GM19468 (cell line): Measurements from ENCODE around the gene LOXL1.

Experiments used
- ATAC-seq: cut with Tn5 transposase; IDR thresholded peaks from one replicate; pipeline ENCODE4 v1.9.1; 2021; ENCODE audit warnings: mild to moderate bottlenecking, moderate library complexity, moderate number of reproducible peaks; ENCODE audit not compliant: unreplicated experiment; ENCODE audit errors: extremely low read depth

Gene LOXL1

GRCh38 chr15:73921254-73921925, 4.9 kb upstream of the LOXL1 start:
- ATAC-seq = no peak

- no peak for ATAC-seq
Observed at GRCh38 chr15:73922186-73923151, 3.8 kb upstream of the LOXL1 start.

GRCh38 chr15:73923156-73923487, 3.1 kb upstream of the LOXL1 start:
- ATAC-seq = no peak

- no peak for ATAC-seq
Observed at GRCh38 chr15:73923488-73924164, 2.6 kb upstream of the LOXL1 start.

GRCh38 chr15:73924171-73924921, 1.9 kb upstream of the LOXL1 start:
- ATAC-seq = no peak

- no peak for ATAC-seq
Observed at GRCh38 chr15:73925848-73926218, 429 bp upstream of the LOXL1 start.

GRCh38 chr15:73927003-73927475, 777 bp downstream of the LOXL1 start:
- ATAC-seq = no peak

GRCh38 chr15:73927476-73928240, 1.4 kb downstream of the LOXL1 start:
- no peak for ATAC-seq

GRCh38 chr15:73928241-73928579, 1.9 kb downstream of the LOXL1 start:
- no peak for ATAC-seq

- no peak for ATAC-seq
Observed at GRCh38 chr15:73928971-73929627, 2.8 kb downstream of the LOXL1 start.

- no peak for ATAC-seq
Observed at GRCh38 chr15:73930371-73930770, 4.1 kb downstream of the LOXL1 start.

- ATAC-seq = no peak
Observed at GRCh38 chr15:73930790-73931281, 4.6 kb downstream of the LOXL1 start.

- ATAC-seq = no peak
Observed at GRCh38 chr15:73931441-73931840, 5.2 kb downstream of the LOXL1 start.

GRCh38 chr15:73932381-73933191, 6.3 kb downstream of the LOXL1 start:
- ATAC-seq = no peak

GRCh38 chr15:73934281-73934680, 8.0 kb downstream of the LOXL1 start:
- no peak for ATAC-seq

GRCh38 chr15:73935547-73935946, 9.3 kb downstream of the LOXL1 start:
- ATAC-seq = no peak

GRCh38 chr15:73936181-73936580, 9.9 kb downstream of the LOXL1 start:
- no peak for ATAC-seq
